Measurements from ENCODE around the gene MAT1A.

DNA sequence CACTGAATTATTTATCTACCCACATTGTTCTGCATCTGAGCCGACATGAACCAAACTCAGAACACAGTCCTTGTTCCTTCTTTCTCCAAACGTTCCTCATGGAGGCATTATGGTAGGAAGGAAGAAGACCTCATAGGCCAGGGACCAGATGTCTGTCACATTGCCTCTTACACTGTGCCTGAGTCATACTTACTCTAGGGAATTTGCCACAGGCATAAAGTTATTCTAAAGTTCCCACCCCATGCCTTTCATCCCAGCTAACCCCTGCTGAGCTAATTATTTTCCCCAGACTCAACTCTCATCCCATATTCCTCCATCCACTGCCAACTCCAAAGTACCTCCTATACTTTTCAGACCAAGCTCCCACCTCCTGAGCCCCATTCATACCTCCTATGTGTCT lies 21.2 kb downstream of the MAT1A start:
- TF ChIP-seq, protein P1, sequence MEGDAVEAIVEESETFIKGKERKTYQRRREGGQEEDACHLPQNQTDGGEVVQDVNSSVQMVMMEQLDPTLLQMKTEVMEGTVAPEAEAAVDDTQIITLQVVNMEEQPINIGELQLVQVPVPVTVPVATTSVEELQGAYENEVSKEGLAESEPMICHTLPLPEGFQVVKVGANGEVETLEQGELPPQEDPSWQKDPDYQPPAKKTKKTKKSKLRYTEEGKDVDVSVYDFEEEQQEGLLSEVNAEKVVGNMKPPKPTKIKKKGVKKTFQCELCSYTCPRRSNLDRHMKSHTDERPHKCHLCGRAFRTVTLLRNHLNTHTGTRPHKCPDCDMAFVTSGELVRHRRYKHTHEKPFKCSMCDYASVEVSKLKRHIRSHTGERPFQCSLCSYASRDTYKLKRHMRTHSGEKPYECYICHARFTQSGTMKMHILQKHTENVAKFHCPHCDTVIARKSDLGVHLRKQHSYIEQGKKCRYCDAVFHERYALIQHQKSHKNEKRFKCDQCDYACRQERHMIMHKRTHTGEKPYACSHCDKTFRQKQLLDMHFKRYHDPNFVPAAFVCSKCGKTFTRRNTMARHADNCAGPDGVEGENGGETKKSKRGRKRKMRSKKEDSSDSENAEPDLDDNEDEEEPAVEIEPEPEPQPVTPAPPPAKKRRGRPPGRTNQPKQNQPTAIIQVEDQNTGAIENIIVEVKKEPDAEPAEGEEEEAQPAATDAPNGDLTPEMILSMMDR (IDR thresholded peaks at IDR 0.05; ENCODE audit: insufficient read depth, low read length), result no peak
- TF ChIP-seq POLR2AphosphoS5 (IDR thresholded peaks at IDR 0.05; ENCODE audit: low read depth) (no peak), GABPA (IDR thresholded peaks at IDR 0.05; ENCODE audit: low read depth) (no peak)
- TF ChIP-seq, protein P2, sequence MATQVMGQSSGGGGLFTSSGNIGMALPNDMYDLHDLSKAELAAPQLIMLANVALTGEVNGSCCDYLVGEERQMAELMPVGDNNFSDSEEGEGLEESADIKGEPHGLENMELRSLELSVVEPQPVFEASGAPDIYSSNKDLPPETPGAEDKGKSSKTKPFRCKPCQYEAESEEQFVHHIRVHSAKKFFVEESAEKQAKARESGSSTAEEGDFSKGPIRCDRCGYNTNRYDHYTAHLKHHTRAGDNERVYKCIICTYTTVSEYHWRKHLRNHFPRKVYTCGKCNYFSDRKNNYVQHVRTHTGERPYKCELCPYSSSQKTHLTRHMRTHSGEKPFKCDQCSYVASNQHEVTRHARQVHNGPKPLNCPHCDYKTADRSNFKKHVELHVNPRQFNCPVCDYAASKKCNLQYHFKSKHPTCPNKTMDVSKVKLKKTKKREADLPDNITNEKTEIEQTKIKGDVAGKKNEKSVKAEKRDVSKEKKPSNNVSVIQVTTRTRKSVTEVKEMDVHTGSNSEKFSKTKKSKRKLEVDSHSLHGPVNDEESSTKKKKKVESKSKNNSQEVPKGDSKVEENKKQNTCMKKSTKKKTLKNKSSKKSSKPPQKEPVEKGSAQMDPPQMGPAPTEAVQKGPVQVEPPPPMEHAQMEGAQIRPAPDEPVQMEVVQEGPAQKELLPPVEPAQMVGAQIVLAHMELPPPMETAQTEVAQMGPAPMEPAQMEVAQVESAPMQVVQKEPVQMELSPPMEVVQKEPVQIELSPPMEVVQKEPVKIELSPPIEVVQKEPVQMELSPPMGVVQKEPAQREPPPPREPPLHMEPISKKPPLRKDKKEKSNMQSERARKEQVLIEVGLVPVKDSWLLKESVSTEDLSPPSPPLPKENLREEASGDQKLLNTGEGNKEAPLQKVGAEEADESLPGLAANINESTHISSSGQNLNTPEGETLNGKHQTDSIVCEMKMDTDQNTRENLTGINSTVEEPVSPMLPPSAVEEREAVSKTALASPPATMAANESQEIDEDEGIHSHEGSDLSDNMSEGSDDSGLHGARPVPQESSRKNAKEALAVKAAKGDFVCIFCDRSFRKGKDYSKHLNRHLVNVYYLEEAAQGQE (IDR thresholded peaks at IDR 0.05; ENCODE audit: insufficient replicate concordance, low read depth), result no peak

Measured in HL-60 (cell line).